Cardiac fibroblast (primary cell): Measurements from ENCODE around the gene ATP10B.
"Not testable (repeated sequence)": the region's sequence is repeated elsewhere in the genome, so short reads cannot be mapped to it uniquely, and the experiment has no call there.

Source experiments
- DNase-seq, 2 donors: peaks; one replicate each; pipeline versions ENCODE4 v3.0.0 to v3.0.0-alpha.2; 2010; ENCODE audit warnings: low read depth in 2 of 2
- H3K4me3 ChIP-seq, 2 donors: replicated peaks in 1 of 2; 1 replicate in 1 of 2; 2 replicates in 1 of 2; pipeline ENCODE4 v1.5.1; 2011; ENCODE audit warnings: low read depth in 2 of 2, low read length in 2 of 2, mild to moderate bottlenecking in 2 of 2, moderate library complexity in 1 of 2
- CTCF ChIP-seq: IDR thresholded peaks from one replicate; pipeline ENCODE4 v1.5.1; 2011; ENCODE audit warnings: low read depth, mild to moderate bottlenecking, low read length, inconsistent platforms

ATP10B gene

GRCh38 chr5:160824301-160825001 is 27.6 kb downstream of the ATP10B start:
- no peak for DNase-seq
- TF ChIP-seq CTCF = no peak
- no peak overlapping the region for H3K4me3 ChIP-seq

- H3K4me3 ChIP-seq, DNase-seq: not testable (repeated sequence)
Observed at GRCh38 chr5:160812996-160813395, 39.0 kb downstream of the ATP10B start.

GRCh38 chr5:160805376-160805775 is 46.6 kb downstream of the ATP10B start:
- no peak overlapping the region for H3K4me3 ChIP-seq
- no peak for DNase-seq
- TF ChIP-seq CTCF = no peak

- no peak for TF ChIP-seq CTCF
- DNase-seq = no peak
Observed at GRCh38 chr5:160802592-160802991, 49.4 kb downstream of the ATP10B start.

GRCh38 chr5:160800375-160801275 is 51.4 kb downstream of the ATP10B start:
- DNase-seq = no peak
- no peak overlapping the region for H3K4me3 ChIP-seq
- no peak for TF ChIP-seq CTCF

More at GRCh38 chr5:160802592-160802991, 49.4 kb downstream of the ATP10B start:
- no peak overlapping the region for H3K4me3 ChIP-seq

- DNase-seq = no peak
- no peak for TF ChIP-seq CTCF
- H3K4me3 ChIP-seq = no peak overlapping the region
Observed at GRCh38 chr5:160799184-160799583, 52.8 kb downstream of the ATP10B start.

- no peak for TF ChIP-seq CTCF
- no peak for DNase-seq
- no peak overlapping the region for H3K4me3 ChIP-seq
Observed at GRCh38 chr5:160797020-160797419, 55.0 kb downstream of the ATP10B start.
